Kidney epithelial cell (primary cell): ENCODE measurements around the gene RNF220. TPM values are rescaled to one million over a fixed set of nuclear protein-coding genes. Genes with fewer than 3 reads are reported as not detected.
A peak's percentile ranks its signal among the peaks of the same experiment; 100 is the strongest.

Experiments
- DNase-seq: peaks from one replicate; pipeline ENCODE4 v3.0.0-alpha.2; 2010; ENCODE audit warnings: low read depth
- H3K27me3 ChIP-seq: 2 replicates; pipeline ENCODE4 v1.6.0; 2011; ENCODE audit warnings: low read length; ENCODE audit not compliant: control insufficient read depth, insufficient read depth
- H3K36me3 ChIP-seq: 2 replicates; pipeline ENCODE4 v1.5.1; 2011; ENCODE audit warnings: low read length; ENCODE audit not compliant: control insufficient read depth, insufficient read depth
- H3K4me3 ChIP-seq: 2 replicates; pipeline ENCODE4 v1.5.1; 2011; ENCODE audit warnings: low read depth, mild to moderate bottlenecking, control low read depth, low read length
- total RNA-seq: library from RNA; depleted of rRNA; stranded (reverse); fragments of >200 nt; gene quantifications from 2 replicates; pipeline ENCODE4 v1.2.3, GENCODE V29; 2015
- TF ChIP-seq, protein P1 (sequence below): IDR thresholded peaks from 2 replicates; pipeline ENCODE4 v1.5.1; 2011; ENCODE audit warnings: mild to moderate bottlenecking, moderate library complexity, low read length, control low read depth, inconsistent platforms; ENCODE audit not compliant: insufficient read depth, poor library complexity, severe bottlenecking

Gene RNF220
- total RNA-seq, 1 donor from 2014 or later = 127 TPM

DNA sequence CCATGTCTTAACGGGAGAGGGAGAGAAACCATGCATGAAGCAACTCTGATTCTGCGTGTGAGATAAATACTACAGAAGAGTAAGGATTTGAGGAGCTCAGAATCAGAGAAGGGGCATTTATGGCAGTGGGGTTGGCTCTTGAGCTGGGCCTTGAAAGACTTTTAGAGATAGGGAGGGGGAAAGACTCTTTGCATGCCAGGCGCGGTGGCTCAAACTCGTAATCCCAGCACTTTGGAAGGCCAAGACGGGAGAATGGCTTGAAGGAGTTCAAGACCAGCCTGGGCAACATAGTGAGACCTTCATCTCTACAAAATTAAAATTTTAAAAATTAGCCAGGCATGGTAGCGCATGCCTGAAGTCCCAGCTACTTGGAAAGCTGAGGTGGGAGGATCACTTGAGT lies 270.1 kb downstream of the RNF220 start:
- H3K27me3 ChIP-seq = no peaks in the 10 kb centered on the region
- H3K4me3 ChIP-seq = peak overlapping the region; percentile 80
- no peak for DNase-seq
- TF ChIP-seq, protein P1, sequence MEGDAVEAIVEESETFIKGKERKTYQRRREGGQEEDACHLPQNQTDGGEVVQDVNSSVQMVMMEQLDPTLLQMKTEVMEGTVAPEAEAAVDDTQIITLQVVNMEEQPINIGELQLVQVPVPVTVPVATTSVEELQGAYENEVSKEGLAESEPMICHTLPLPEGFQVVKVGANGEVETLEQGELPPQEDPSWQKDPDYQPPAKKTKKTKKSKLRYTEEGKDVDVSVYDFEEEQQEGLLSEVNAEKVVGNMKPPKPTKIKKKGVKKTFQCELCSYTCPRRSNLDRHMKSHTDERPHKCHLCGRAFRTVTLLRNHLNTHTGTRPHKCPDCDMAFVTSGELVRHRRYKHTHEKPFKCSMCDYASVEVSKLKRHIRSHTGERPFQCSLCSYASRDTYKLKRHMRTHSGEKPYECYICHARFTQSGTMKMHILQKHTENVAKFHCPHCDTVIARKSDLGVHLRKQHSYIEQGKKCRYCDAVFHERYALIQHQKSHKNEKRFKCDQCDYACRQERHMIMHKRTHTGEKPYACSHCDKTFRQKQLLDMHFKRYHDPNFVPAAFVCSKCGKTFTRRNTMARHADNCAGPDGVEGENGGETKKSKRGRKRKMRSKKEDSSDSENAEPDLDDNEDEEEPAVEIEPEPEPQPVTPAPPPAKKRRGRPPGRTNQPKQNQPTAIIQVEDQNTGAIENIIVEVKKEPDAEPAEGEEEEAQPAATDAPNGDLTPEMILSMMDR = no peak
- H3K36me3 ChIP-seq = no peaks in the 10 kb centered on the region

DNA sequence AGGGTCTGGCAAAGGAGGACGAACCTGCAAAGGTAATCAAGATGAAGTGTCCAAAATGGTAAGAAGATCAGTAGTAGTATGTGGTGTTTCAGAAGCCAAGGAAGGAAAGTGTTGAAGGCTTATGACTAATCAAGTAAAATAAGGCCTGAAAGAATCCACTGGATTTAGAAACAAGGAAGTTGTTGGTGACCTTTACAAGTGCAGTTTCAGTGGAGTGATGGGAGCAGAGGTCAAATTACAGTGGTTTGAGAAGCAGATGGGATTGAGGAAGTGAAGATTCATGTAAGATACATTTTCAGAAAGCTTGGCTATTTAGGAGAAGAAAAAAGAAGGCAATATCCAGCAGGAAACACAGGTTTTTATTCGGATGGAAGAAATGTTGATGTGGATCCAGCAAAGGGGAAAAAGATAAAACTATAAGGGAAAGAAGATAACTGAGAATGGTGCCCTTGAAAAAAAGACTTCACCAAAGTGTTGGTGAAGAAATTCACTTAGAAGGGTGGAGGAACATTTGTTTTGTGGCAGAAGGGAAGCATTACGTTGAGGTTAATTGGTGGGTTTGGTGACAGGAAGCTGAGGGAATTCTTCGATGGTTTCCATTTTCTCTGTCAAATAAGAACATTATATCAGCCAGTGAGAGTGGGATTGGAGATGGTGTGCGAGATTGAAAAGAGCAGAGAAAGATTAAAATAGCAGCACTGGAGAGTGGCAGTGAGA lies 271.6 kb downstream of the RNF220 start:
- DNase-seq = no peak
- H3K4me3 ChIP-seq = no peak overlapping the region
- TF ChIP-seq, protein P1 = no peak
- no peaks in the 10 kb centered on the region for H3K27me3 ChIP-seq
- H3K36me3 ChIP-seq = no peaks in the 10 kb centered on the region

DNA sequence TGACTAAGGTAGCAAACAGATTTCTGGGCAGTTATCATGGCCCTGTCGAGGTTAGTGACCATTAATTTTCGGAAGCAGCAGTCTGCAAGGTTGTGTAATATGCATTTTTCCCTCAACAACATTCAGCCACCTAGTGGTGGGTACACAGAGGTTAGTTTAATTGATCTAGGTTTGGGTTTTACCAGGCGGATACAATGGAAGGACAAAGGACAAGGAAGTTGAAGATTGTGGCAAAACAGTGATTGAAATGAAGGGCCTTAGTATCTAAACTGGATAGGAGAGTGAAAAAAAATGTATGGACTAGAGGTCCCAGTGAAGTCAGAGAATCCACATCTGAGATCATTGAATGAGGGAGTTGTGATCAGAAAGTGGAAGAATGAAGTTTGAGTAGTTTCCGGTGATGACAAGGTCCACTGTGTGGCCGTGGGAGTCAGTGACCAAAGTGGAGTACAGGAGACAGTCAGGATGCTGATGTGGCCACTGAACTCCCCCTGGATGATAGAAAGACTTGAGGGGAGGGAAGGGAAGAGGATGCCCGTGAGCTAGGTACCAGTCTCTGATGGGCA lies 272.2 kb downstream of the RNF220 start:
- TF ChIP-seq, protein P1 = peak; percentile 45
- no peaks in the 10 kb centered on the region for H3K27me3 ChIP-seq
- H3K4me3 ChIP-seq = no peak overlapping the region
- no peak for DNase-seq
- H3K36me3 ChIP-seq = no peaks in the 10 kb centered on the region

DNA sequence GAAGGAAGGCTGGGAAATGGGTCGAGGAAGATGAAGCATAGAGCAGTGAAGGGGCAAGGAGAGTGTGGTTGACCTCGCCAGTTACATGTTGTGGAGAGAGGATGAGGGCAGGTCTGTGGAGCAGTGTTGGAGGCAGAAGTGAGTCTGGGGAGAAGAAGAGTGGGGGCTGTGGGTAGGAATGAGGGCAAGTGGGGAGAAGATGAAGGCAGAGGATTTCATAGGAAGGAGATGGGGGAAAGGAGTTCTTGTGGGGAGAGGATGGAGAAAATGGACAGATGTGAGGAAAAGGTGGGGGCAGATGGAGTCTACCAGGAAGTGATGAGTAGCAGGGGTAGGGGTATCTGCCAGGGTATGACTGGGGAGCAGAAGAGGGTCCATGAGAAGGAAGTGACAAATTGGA lies 273.1 kb downstream of the RNF220 start:
- no peaks in the 10 kb centered on the region for H3K36me3 ChIP-seq
- H3K27me3 ChIP-seq = no peaks in the 10 kb centered on the region
- TF ChIP-seq, protein P1 = no peak
- no peak for DNase-seq
- H3K4me3 ChIP-seq = no peak overlapping the region

DNA sequence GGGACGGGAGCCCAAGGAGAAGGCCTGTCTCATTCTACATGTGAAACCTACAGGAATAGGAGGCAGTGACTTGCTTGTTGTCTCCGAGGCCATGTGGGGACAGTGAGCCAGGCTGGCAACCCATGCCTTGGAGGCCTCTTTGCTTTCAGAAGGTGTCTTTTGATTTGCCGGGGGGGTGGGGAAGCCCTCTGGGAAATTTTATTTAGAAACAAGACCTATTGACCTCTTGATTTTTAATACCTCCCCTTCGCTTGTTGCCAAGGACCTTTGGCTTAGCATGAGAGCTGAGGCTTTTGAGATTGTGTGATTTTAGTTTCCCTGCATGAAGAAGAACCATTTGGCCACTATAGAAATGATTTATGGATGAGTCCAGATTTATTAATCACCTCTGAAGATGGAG lies 273.6 kb downstream of the RNF220 start:
- no peaks in the 10 kb centered on the region for H3K27me3 ChIP-seq
- DNase-seq = no peak
- no peak overlapping the region for H3K4me3 ChIP-seq
- no peaks in the 10 kb centered on the region for H3K36me3 ChIP-seq
- TF ChIP-seq, protein P1 = no peak

DNA sequence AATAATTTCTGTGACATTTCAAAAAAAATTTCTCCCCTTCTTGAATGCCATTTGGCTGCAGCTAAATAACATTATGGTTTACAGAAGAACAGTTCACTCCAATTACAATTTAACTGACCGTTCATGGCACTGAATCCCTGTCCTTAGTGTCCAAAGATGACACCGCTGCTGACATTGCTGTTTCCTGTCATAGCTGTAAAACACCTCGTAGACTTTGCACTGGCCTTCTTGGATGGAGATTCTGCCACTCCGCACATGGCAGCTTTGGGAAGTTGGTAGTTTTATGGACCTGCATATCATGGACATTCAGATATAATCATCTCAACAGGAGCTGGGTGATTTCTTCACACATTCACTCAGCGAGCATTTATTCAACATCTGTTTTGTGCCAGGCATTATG lies 274.4 kb downstream of the RNF220 start:
- TF ChIP-seq, protein P1 = no peak

More for the DNA sequence above, 274.4 kb downstream of the RNF220 start:
- no peak overlapping the region for H3K4me3 ChIP-seq
- H3K27me3 ChIP-seq = no peaks in the 10 kb centered on the region
- no peak for DNase-seq
- H3K36me3 ChIP-seq = no peaks in the 10 kb centered on the region
